ENCODE data around the gene EFNA4.

DNA sequence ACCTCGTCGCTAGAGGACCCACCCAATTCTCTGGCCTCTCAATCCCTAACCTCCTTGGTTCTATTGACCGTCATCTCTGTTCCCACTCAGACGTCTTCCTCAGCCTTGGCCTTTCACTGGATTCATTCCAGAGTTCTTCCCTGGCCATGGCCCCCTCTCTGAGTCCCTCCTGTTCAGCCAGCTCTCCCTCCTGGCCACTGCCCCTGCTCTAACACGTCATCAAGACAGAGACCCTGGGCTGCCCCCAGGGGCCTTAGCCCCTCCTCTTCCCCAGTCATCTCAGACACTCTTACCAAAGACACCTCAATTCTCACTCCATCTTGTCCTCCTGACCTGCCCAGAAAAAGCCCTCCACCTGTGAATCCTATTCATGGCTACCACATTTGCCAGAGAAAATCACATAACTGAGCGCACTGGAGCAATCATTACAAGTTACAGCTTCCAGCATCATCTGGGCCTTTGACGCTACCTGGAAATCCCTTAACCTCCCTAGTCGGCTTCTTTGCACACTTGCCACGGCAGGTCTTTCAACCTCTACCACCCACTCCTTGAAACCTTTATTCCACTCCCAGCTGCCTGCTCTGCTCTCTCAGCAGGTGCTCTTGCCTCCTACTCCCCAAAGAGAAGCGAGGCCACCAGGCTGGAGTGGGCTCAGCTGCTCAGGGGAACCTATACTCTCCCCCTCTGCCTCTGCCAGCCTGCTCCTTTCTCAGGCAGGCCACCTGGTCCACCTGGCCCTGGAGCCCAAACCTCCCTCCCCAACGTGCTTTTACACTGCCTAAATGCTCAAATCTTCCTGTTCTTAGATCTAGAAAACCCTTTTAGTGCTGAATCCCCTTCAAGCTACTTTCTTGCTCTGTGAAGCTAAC lies 43.9 kb upstream of the EFNA4 start:
- TF ChIP-seq POLR2A (IDR thresholded peaks at IDR 0.05; ENCODE audit: low read depth, low read length), result no peak
- TF ChIP-seq TAF1 (IDR thresholded peaks at IDR 0.05; ENCODE audit: borderline replicate concordance, low read depth, low read length), result no peak
